Measurements from ENCODE around the gene PARP6.

DNA sequence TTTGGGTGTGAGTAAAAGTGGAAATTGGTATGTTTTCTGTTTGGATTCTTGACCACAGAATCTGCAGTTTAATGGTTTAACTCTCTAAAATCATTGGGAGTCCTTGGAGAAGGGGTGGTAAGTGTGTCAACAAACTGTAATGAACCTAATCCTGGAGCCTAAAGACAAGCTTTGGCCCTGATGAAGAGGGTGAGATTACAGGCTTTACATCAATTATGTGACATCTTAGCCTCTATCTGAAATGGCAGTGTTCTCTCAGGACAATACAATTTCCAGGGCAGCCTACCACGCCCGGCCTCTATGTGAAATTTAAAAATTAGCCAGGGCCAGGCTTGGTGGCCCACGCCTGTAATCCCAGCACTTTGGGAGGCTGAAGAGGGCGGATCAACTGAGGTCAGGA, 37.1 kb downstream of the PARP6 start:
- TF ChIP-seq POLR2AphosphoS5 (IDR thresholded peaks at IDR 0.05) (no peak), POLR2A (IDR thresholded peaks at IDR 0.05) (no peak)
- TF ChIP-seq, protein P1, sequence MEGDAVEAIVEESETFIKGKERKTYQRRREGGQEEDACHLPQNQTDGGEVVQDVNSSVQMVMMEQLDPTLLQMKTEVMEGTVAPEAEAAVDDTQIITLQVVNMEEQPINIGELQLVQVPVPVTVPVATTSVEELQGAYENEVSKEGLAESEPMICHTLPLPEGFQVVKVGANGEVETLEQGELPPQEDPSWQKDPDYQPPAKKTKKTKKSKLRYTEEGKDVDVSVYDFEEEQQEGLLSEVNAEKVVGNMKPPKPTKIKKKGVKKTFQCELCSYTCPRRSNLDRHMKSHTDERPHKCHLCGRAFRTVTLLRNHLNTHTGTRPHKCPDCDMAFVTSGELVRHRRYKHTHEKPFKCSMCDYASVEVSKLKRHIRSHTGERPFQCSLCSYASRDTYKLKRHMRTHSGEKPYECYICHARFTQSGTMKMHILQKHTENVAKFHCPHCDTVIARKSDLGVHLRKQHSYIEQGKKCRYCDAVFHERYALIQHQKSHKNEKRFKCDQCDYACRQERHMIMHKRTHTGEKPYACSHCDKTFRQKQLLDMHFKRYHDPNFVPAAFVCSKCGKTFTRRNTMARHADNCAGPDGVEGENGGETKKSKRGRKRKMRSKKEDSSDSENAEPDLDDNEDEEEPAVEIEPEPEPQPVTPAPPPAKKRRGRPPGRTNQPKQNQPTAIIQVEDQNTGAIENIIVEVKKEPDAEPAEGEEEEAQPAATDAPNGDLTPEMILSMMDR (IDR thresholded peaks at IDR 0.05), result no peak

Data from breast epithelium (tissue), 3 donors.